NCI-H2107 (cell line): Measurements from ENCODE around the gene RTN1.

Experiments
- DNase-seq: peaks from one replicate; lab custom pipeline; 2025; lab: John Stamatoyannopoulos, UW

RTN1 gene

GRCh38 chr14:59629444-59630287 lies 240.9 kb downstream of the RTN1 start:
- DNase-seq, result peak; percentile 51

GRCh38 chr14:59627011-59627520 lies 243.5 kb downstream of the RTN1 start:
- no peak for DNase-seq

- DNase-seq, result no peak
Measured at GRCh38 chr14:59622631-59623030, 247.9 kb downstream of the RTN1 start.

DNA sequence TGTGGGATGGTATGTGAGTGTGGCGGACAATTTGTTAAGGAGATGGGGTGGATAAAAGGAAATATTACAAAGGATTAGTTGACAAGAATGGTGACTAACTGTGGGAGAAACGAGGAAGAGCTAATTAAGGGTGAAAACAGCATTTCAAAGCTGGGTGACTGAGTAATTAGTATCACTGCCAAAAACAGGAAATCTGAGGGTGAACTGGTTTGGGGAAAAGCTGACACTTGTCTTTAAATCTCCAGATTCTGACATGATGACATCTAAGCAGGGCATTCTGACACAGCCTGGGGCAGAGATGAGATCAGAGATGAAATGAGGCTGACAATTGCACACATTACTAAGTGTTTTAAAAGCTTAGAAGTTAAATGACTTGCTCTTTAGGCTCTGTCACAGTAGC lies 251.5 kb downstream of the RTN1 start:
- DNase-seq, result no peak

- DNase-seq, result no peak
Measured at GRCh38 chr14:59601056-59601455, 269.5 kb downstream of the RTN1 start.

DNA sequence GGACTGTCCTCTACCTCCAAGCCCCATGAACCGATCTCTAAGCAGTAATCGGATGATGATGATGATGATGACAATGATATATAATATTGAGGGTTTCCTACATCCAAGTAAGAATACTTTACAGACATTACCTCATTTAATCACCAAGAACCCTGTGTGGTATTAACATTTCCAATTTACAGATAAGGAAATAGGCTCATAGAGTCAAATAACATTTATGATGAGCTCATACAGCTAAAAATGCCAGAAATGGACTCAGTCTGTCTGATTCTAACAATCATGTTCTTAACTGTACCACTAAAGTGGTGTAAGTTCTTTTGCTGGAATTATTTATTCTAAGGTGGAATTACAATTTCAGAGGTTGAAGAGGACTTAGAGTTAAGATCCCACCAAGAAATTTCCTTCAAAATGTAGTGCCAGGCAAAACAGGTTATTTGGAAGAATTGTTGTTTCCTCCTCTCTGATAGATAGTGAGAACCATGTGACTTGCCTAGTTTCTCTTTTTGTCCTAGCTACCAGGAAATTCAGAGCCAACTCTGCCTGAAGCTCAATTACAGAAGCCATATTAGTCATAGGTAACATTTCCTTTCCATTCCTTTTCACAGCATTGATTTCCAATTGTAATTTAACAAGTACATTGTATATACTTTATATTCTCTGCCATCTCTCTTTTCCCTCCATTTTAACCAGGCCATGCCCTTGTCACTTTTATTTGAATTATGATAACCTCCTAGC lies 270.2 kb downstream of the RTN1 start:
- DNase-seq, result no peak

GRCh38 chr14:59595071-59595470 lies 275.5 kb downstream of the RTN1 start:
- DNase-seq, result no peak

GRCh38 chr14:59591641-59592370 lies 278.8 kb downstream of the RTN1 start:
- no peak for DNase-seq

- DNase-seq, result no peak
Measured at GRCh38 chr14:59588101-59588500, 282.5 kb downstream of the RTN1 start.

GRCh38 chr14:59585891-59586554 lies 284.6 kb downstream of the RTN1 start:
- no peak for DNase-seq

- DNase-seq, result no peak
Measured at GRCh38 chr14:59583755-59584154, 286.8 kb downstream of the RTN1 start.

DNA sequence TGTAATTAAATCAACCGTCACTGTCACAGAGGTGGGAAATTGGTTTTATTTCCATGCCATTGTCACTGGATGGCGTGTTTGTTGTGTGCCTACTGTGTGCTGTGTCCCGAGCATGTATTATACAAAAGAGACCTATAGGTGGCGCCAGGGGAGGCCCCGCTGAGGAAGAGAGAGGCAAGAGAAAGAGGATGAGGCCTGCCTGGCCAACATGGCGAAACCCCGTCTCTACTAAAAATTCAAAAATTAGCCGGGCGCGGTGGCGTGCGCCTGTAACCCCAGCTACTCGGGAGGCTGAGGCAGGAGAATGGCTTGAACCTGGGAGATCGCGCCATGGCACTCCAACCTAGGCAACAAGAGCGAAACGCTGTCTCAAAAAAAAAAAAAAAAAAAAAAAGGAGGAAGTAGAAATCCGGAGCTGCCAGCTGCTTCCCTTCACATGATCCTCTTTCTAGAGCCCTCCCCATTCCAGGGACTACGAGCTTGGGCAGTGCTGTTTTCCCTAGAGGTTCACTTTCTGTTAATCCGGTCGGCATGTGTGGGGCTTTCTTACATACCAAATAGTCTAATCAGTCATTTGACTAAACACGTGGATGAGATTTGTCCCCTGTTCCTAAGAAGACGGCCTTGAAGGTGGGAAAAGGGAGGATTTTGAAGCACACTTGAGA lies 287.6 kb downstream of the RTN1 start:
- no peak for DNase-seq

- DNase-seq, result no peak
Measured at GRCh38 chr14:59582161-59582560, 288.4 kb downstream of the RTN1 start.

GRCh38 chr14:59580911-59581310 lies 289.7 kb downstream of the RTN1 start:
- no peak for DNase-seq

DNA sequence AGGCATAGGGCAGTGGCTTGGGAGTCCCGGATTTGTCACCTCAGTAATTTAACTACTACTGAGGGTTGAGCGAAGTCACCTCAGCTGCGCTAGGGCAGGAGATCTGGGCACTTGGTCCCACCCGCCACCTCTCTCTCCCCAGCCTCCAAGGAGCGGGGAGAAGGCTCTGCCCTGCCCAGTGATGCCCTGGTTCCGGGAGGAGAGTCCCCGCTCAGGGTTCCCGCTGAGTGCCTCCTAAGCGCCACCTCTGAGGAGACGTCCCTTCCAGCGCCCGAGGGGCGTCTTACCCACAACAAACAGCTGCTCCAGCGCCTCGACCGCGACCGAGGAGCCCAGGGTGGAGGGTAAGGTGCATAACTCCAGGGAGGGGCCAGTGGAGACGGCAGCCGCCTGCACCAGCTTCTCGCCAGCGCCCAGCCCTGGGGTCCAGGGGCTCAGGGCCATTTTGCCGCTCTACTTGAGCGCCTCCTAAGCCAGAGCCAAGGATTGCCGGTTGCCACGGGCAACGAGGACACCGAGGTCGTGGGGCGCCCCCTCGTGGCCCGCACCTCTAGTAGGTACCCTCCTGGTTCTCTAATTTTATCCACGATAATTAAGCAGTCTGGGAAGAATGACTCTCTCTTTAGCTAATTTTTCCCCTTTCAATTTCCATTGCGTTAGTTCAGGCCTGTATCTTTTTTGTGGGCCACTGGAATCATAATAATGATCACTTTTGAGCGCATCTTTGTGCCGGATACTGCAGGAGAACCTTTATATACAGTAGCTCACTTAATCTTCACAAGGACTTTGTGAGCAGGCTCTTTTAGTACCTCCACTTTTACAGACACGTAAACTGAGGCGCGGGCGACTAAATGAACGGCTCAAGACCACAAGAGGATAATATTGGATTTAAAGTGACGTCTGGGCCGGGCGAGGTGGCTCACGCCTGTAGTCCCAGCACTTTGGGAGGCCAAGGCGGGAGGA lies 294.0 kb downstream of the RTN1 start, which contains the start of gene CCDC175:
CCDC175 (minus strand) TSS at position 481 of the 963 bp plus-strand sequence; CDS start at position 444, 37 bp downstream.
- peak; percentile 99 for DNase-seq

DNA sequence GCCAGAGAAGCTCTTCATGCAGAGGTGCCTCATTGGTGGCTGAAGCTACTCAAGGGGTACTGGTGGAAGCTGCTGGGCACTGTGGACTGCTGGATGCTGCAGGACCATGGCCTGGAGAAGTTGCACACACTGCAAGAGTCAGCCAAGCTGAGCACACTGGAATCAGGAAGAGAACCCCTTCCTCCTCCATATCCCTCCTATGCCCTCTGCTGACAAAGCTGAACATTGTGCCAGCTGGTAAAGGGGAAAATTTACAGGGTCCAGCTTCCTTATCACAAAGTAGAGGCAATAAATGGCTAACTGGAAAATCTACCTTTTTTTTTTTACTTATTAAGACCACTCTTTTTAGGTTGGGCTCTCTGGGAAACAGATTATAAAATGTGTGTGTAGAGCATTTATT lies 300.5 kb downstream of the RTN1 start:
- DNase-seq, result no peak

GRCh38 chr14:59566725-59567124 lies 303.9 kb downstream of the RTN1 start:
- peak; percentile 76 for DNase-seq

GRCh38 chr14:59566296-59566695 lies 304.3 kb downstream of the RTN1 start:
- no peak for DNase-seq

DNA sequence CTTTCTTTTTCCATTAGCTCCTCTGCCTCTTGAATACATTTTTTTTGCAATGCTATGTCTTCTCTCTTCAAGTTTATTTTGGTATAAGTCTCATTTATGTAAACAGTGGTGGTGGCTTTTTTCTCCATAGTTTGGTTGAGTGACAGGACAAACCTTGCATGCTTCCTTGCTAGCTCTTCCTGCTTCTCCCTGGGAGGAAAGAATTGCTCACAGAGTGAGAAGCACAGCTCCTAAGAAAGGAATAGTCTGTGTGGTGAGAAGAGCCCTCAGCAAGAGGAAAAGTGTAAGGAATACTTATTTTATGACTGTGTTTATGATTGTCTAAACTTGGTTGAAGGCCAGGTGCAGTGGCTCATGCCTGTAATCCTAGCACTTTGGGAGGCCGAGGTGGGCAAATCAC lies 305.5 kb downstream of the RTN1 start:
- no peak for DNase-seq

- DNase-seq, result no peak
Measured at GRCh38 chr14:59564366-59564765, 306.2 kb downstream of the RTN1 start.
